Measurements from ENCODE around the gene NDUFA11.

Gene NDUFA11

DNA sequence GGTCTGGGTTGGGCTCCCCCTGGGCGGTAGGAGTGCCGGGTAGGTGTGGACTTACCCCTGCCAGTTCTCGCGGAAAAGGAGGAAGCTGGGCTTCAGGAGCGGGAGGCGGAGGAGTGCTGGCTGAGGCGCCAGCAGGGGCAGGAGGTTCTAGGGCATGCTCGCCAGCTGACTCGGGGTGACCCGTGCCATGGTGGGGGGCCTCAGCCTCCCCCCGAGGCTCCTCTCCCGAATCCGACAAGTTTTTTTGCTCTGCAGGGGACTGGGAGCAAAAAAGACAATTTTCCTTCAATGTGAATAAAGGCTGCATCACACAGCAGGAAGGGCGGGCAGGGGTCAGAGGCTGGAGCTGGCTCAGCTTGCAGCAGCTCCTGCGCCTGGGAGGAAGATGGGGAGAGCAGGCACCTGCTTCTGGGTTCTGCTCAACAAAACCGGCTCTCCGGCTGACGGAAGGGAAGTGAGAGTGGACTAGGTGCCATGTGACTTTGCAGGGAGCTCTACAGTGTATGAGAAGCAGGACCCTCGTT, 47.8 kb upstream of the NDUFA11 start:
- H3K9me2 ChIP-seq (replicated peaks; ENCODE audit: low read depth, low read length) = no peaks in the 10 kb centered on the region
- H3K4me2 ChIP-seq (ENCODE audit: low read depth, low read length, poor library complexity, severe bottlenecking) = no peak overlapping the region
- no peak for TF ChIP-seq EZH2phosphoT487 (IDR thresholded peaks at IDR 0.05; ENCODE audit: borderline replicate concordance)
- TF ChIP-seq, protein P1, sequence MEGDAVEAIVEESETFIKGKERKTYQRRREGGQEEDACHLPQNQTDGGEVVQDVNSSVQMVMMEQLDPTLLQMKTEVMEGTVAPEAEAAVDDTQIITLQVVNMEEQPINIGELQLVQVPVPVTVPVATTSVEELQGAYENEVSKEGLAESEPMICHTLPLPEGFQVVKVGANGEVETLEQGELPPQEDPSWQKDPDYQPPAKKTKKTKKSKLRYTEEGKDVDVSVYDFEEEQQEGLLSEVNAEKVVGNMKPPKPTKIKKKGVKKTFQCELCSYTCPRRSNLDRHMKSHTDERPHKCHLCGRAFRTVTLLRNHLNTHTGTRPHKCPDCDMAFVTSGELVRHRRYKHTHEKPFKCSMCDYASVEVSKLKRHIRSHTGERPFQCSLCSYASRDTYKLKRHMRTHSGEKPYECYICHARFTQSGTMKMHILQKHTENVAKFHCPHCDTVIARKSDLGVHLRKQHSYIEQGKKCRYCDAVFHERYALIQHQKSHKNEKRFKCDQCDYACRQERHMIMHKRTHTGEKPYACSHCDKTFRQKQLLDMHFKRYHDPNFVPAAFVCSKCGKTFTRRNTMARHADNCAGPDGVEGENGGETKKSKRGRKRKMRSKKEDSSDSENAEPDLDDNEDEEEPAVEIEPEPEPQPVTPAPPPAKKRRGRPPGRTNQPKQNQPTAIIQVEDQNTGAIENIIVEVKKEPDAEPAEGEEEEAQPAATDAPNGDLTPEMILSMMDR (conservative IDR thresholded peaks at IDR 0.05; ENCODE audit: low read length) = no peak
- no peak overlapping the region for H2AFZ ChIP-seq (ENCODE audit: low read length)
- peaks cover 65% of the 10 kb centered on the region for H4K20me1 ChIP-seq (ENCODE audit: insufficient read depth, low read length, poor library complexity, severe bottlenecking)
- H3K27me3 ChIP-seq (ENCODE audit: insufficient read depth, low read length, poor library complexity, severe bottlenecking) = no peaks in the 10 kb centered on the region
- no peaks in the 10 kb centered on the region for H3F3A ChIP-seq (ENCODE audit: low read depth)
- no peaks in the 10 kb centered on the region for H3K9me3 ChIP-seq (ENCODE audit: insufficient read depth, low read depth, low read length)
- H3K4me3 ChIP-seq (ENCODE audit: low read length, poor library complexity, severe bottlenecking) = no peak overlapping the region
- H3K9ac ChIP-seq (ENCODE audit: low read depth, low read length, poor library complexity, severe bottlenecking) = no peak overlapping the region
- peaks cover 29% of the 10 kb centered on the region; the same call in 1 of the 2 replicates for H3K36me3 ChIP-seq (ENCODE audit: insufficient read depth, low read length)
- H3K4me1 ChIP-seq (ENCODE audit: insufficient read depth, low read length, poor library complexity, severe bottlenecking) = peaks cover 18% of the 10 kb centered on the region
- peaks cover 96% of the 10 kb centered on the region for H3K79me2 ChIP-seq (ENCODE audit: insufficient read depth, low read length)

DNA sequence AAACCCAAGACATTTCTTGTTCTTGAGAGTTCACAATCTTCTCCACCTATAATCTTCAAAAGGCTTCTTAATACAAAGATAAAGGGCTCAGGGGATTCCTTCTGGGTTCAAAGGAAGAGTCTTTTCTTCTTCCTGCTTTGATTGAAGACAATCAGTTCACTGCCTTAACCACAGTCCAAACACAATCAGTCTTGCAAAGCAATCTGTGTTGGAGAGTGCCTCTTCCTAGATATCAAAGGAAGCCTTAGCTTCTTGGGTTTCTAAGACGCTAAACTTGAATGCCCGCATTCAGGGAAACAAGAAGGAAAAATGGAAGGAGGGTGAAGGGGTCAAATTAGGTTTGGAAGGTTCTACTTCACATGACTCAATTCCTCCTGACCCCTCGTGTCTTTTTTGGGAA, 47.2 kb upstream of the NDUFA11 start:
- no peaks in the 10 kb centered on the region for H3K9me3 ChIP-seq (ENCODE audit: insufficient read depth, low read depth, low read length)
- no peak for TF ChIP-seq EZH2phosphoT487 (IDR thresholded peaks at IDR 0.05; ENCODE audit: borderline replicate concordance)
- TF ChIP-seq, protein P1 (conservative IDR thresholded peaks at IDR 0.05; ENCODE audit: low read length) = no peak
- no peaks in the 10 kb centered on the region for H3K27me3 ChIP-seq (ENCODE audit: insufficient read depth, low read length, poor library complexity, severe bottlenecking)
- H4K20me1 ChIP-seq (ENCODE audit: insufficient read depth, low read length, poor library complexity, severe bottlenecking) = peaks cover 65% of the 10 kb centered on the region
- peaks cover 18% of the 10 kb centered on the region for H3K4me1 ChIP-seq (ENCODE audit: insufficient read depth, low read length, poor library complexity, severe bottlenecking)
- no peaks in the 10 kb centered on the region for H3K9me2 ChIP-seq (replicated peaks; ENCODE audit: low read depth, low read length)
- no peaks in the 10 kb centered on the region for H3F3A ChIP-seq (ENCODE audit: low read depth)
- peaks cover 33% of the 10 kb centered on the region; the same call in 1 of the 2 replicates for H3K36me3 ChIP-seq (ENCODE audit: insufficient read depth, low read length)
- H2AFZ ChIP-seq (ENCODE audit: low read length) = no peak overlapping the region
- no peak overlapping the region for H3K4me3 ChIP-seq (ENCODE audit: low read length, poor library complexity, severe bottlenecking)
- no peak overlapping the region for H3K9ac ChIP-seq (ENCODE audit: low read depth, low read length, poor library complexity, severe bottlenecking)
- no peak overlapping the region for H3K4me2 ChIP-seq (ENCODE audit: low read depth, low read length, poor library complexity, severe bottlenecking)
- H3K79me2 ChIP-seq (ENCODE audit: insufficient read depth, low read length) = peaks cover 96% of the 10 kb centered on the region

DNA sequence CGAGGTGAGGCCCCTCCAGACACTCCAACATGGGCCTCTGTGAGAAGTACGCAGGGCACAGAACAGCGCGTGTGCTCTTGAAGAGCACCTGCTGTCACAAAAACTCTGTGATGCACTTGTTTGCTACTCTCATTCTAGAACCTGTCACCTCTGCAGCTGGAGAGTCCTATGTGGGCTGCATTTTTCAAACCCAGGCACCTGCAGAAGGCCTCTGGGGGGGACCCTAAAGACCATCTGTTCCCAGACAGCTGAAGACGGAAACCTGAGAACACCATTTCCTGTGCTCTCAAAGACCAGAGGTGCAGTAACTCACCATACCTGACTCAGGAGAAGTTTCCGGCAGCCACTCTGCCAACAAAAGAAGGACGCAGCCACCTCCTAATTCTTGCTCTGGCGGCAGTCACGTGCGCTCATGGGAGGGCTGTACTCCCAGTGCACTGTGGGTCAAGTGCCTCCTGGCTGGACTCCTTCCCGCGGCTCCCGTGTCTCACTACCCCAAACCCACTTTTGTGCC, 46.3 kb upstream of the NDUFA11 start:
- Histone ChIP-seq H3K9me3 (ENCODE audit: insufficient read depth, low read depth, low read length) (no peaks in the 10 kb centered on the region), H3F3A (ENCODE audit: low read depth) (no peaks in the 10 kb centered on the region), H2AFZ (ENCODE audit: low read length) (no peak overlapping the region), H4K20me1 (ENCODE audit: insufficient read depth, low read length, poor library complexity, severe bottlenecking) (peaks cover 65% of the 10 kb centered on the region), H3K79me2 (ENCODE audit: insufficient read depth, low read length) (peaks cover 96% of the 10 kb centered on the region), H3K9me2 (replicated peaks; ENCODE audit: low read depth, low read length) (no peaks in the 10 kb centered on the region), H3K9ac (ENCODE audit: low read depth, low read length, poor library complexity, severe bottlenecking) (no peak overlapping the region), H3K36me3 (ENCODE audit: insufficient read depth, low read length) (peaks cover 42% of the 10 kb centered on the region; the same call in 1 of the 2 replicates), H3K4me1 (ENCODE audit: insufficient read depth, low read length, poor library complexity, severe bottlenecking) (peaks cover 18% of the 10 kb centered on the region), H3K4me3 (ENCODE audit: low read length, poor library complexity, severe bottlenecking) (no peak overlapping the region), H3K27me3 (ENCODE audit: insufficient read depth, low read length, poor library complexity, severe bottlenecking) (no peaks in the 10 kb centered on the region), H3K4me2 (ENCODE audit: low read depth, low read length, poor library complexity, severe bottlenecking) (no peak overlapping the region)
- TF ChIP-seq, protein P1 (conservative IDR thresholded peaks at IDR 0.05; ENCODE audit: low read length) = no peak
- no peak for TF ChIP-seq EZH2phosphoT487 (IDR thresholded peaks at IDR 0.05; ENCODE audit: borderline replicate concordance)

Data from Loucy (cell line).